HG03103 (cell line): ENCODE measurements around the gene PARD3B.

Source experiments
- ATAC-seq: cut with Tn5 transposase; IDR thresholded peaks from one replicate; pipeline ENCODE4 v1.9.1; 2021; ENCODE audit warnings: low read depth; ENCODE audit not compliant: unreplicated experiment

PARD3B gene

GRCh38 chr2:205408696-205409095 lies 863.4 kb downstream of the PARD3B start:
- ATAC-seq, result no peak

DNA sequence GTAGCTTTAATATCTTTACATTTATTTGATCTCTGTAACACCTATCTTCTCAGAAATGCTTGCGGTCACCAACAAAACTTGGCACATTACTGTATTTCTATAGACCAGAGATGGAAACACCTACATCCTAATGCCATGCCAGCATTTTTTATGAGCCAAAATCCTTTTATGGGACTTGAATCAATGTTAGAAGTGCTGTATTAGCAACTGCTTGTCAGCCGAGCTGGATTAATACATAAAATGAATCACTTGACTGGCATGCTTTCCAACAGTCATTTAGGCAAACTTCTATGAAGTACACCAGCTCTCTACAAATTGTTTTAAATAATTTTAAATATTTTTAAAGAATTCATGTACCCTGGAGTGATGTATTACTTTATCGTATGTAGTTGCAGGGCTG lies 864.1 kb downstream of the PARD3B start:
- no peak for ATAC-seq

DNA sequence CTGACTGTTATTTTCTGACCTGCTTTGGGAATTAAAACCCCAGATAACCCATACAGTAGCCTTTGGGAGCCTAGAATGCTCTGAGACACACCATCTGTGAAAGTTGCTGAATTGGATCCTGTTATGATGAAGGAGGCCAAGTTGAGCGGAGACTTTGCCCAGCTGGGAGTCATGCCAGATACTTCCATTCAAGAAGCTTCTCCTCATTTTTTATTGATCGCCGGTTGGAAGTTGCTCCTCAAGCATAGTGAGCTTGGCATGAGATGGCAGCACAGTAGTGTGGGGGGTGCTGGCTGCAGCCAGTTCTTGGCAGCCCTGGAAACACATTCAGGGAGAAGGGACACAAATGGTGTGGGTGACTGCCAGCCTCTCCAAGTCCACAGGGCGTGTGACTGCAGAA lies 866.3 kb downstream of the PARD3B start:
- no peak for ATAC-seq

GRCh38 chr2:205424326-205424725 lies 879.1 kb downstream of the PARD3B start:
- ATAC-seq, result no peak

GRCh38 chr2:205425102-205425501 lies 879.8 kb downstream of the PARD3B start:
- no peak for ATAC-seq

GRCh38 chr2:205427112-205427511 lies 881.8 kb downstream of the PARD3B start:
- no peak for ATAC-seq

GRCh38 chr2:205428811-205429210 lies 883.5 kb downstream of the PARD3B start:
- no peak for ATAC-seq

DNA sequence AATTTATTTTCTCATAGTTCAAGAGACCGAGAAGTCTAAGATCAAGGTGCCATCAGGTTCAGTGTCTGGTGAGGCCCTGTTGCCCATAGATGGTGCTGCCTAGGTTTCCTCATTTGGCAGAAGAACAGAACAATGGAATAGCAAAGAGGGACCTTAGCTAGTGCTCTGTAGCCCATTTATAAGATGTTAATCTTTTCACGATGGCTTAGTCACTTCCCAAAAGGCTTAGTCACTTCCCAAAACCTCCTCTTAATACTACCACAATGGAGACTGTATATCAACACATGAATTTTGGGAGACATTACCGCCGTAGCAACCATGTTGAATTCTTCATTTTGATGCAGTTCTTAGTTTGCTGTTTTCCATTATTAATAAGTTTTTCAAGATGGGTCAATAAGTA lies 890.7 kb downstream of the PARD3B start:
- ATAC-seq, result no peak

- no peak for ATAC-seq
These were observed 893.0 kb downstream of the PARD3B start for GRCh38 chr2:205438241-205438640.

DNA sequence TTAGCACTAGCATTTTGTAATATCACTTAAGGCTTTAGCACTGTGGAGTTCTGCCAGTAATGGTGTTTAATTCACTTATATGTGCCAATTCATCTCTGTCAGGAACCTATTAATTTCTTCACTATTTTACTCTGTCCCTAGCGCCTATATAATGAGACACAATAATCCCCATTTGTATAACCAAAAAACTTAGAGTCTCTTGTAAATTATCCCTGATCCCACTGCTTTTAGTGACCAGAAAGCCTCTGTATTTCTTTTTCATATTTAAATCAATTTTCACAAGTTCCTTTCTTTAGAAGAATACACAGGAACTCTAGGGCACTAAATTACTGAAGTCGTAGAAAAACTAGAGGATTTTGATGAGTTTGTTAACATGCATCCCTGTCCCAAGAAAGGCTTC lies 894.3 kb downstream of the PARD3B start:
- no peak for ATAC-seq

GRCh38 chr2:205441524-205441923 lies 896.2 kb downstream of the PARD3B start:
- no peak for ATAC-seq

GRCh38 chr2:205448189-205448588 lies 902.9 kb downstream of the PARD3B start:
- ATAC-seq, result no peak

DNA sequence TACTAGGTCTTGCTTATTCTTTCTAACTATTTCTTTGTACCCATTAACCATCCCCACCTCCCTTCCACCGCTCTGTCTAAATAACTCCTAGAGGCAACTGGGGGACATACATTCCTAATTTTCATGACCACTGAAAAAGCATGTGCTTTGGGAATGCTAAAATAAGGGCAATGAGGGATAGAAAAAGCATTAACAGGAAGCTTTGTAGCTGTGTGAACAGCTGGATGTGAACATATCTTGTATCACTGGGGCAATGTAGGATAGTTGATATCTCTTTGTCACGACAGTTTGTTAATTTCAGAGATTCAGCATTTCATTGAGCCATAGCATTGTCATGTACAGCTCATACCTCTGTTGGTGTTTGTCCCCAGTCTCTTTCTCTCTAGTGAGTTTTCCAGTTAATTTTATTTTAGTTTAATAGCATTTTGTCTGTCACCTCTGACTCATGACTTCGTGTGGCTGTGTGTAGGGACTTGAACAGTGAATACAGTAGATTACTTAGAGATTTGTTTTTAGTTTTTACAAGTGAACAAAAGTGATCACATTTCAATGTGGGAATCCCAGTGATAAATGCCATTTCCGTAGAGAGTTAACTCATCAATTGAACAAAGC lies 906.7 kb downstream of the PARD3B start:
- no peak for ATAC-seq

DNA sequence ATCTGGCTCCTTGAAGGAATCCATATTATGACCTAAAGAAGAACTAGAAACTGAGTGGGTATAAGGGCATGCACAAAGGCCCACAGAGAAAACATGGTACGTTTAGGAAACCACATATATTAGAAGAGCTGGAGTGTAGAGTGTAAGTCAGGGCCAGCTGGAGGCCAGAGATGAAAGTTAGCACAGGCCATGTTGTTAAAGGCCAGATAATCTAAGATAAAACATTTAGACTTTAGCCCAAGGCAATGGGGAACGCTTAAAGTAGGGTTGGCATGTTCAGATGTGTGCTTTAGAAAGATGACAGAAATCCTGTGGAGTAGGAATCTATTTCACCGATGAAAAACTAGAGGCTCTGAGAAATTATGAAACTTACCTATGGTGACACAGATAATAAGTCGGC lies 907.9 kb downstream of the PARD3B start:
- ATAC-seq, result no peak

- no peak for ATAC-seq
These were observed 911.4 kb downstream of the PARD3B start for GRCh38 chr2:205456682-205457081.

DNA sequence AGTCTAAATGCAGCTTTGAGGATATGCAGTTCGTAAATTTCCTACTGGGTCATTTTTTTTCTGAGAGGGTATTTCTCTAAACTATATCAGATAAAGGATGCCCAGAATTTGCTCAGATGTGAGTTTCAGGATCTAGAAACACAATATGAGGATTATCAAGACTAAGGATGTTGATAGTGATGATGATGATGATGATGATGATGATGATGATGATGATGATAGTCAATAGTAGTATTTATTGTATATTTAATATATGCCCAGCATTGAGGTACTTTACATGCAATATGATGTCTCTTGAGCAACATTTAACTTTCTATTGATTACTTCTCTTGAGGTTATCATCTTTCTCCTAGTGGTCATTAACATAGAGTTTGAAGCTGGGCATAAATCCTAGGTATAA lies 914.9 kb downstream of the PARD3B start:
- no peak for ATAC-seq

DNA sequence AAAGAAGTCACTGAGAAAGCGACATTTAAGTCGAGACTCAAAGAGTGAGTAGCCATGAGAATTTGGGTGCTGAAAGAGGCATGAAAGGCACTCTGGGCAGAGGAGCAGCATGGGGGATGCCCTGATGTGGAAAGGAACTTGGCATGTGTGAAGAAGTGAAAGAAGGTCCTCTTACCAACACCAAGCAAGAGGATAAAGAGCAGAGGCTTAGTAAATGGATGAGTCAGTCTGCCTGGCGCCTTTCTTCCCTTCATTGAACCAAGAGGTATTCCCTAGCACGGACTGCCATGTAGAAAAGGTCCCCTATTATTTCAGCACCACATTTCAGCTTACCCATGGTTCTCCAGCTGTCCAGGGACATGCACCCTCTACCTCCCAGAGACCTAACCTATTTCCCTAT lies 915.9 kb downstream of the PARD3B start:
- no peak for ATAC-seq

- ATAC-seq, result no peak
These were observed 916.7 kb downstream of the PARD3B start for GRCh38 chr2:205461678-205462665.

DNA sequence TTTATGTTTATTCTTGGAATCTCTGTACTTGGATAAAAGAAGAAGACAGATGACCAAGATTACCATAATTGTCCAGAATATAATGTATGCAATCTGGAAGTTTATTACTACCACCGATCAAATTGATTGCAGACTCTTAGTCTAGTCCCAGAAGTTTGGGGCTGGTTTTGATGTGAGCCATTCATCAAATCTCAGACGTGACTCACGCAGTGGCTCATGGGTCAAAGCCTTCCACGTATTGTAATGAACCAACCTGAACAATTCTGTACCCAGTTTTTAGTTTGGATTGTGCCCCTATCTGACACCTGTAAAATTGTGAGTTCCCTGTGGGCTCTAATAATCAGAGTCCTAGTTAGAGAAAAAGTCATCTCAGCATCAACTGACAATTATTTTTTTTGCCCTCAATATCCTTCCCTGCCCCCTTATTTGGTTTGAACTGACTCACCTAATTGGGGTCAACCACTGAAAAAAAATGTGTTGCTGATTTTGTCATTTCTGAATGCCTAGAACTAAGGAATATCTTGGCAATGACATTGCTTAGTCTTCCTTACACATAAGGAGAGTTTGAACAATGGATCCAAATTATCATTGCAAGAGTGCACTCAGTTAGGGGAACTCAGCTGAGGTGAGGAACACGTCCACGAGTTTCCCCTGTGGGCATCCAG lies 917.5 kb downstream of the PARD3B start:
- no peak for ATAC-seq

GRCh38 chr2:205463466-205464025 lies 918.3 kb downstream of the PARD3B start:
- ATAC-seq, result no peak

DNA sequence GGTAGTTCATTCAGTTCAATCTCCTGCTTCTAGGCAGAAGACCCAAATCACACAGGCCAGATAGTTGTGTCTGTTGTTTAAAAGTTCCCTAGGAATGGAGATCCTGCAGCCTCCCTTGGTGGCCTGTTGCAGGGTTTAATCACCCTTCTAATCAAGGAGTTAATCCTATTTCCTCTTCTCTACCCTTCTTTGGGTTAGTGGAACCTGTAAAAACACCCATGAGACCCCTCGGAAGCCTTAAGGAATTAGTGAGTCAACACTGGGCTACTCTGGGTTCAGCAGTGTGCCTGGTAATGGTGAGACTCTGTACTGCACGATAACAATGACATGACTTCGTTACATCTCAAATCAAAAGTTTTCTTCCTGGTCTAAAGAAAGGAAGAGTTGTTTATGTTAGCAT lies 919.4 kb downstream of the PARD3B start:
- ATAC-seq, result no peak
